OCI-LY3 (cell line): Measurements from ENCODE around the gene SNRNP35.

Experiments
- EZH2phosphoT487 ChIP-seq: fragments of 200-600 bp; shearing (Covaris generic); IDR thresholded peaks from 2 replicates; pipeline ENCODE4 v1.6.1; 2018; ENCODE audit warnings: antibody characterized with exemption, mixed run types, low read depth
- TF ChIP-seq, protein P1 (sequence below): fragments of 200-600, 300-600 bp; sonication (generic); IDR thresholded peaks from 2 replicates; pipeline ENCODE4 v1.5.1; 2014; ENCODE audit warnings: antibody characterized with exemption, low read length, low read depth

DNA sequence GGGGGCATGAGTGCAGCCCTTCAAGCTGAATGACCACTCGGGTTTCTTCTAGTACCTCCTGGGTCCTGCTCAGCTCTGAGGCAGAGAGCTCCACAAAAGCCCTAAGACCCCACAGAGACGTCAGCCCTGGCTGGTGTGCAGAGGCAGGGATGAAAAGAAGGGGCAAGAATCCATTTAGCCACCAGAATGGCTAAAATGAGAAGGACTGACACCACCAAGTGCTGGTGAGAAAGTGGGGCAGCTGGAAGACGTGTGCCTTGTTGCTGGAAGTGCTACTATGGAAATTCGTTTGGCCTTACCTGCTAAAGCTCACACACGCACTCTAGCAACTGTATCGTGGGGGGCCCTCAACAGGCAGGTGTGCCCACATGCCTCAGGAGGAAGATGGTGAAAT, 48.9 kb downstream of the SNRNP35 start:
- TF ChIP-seq, protein P1, sequence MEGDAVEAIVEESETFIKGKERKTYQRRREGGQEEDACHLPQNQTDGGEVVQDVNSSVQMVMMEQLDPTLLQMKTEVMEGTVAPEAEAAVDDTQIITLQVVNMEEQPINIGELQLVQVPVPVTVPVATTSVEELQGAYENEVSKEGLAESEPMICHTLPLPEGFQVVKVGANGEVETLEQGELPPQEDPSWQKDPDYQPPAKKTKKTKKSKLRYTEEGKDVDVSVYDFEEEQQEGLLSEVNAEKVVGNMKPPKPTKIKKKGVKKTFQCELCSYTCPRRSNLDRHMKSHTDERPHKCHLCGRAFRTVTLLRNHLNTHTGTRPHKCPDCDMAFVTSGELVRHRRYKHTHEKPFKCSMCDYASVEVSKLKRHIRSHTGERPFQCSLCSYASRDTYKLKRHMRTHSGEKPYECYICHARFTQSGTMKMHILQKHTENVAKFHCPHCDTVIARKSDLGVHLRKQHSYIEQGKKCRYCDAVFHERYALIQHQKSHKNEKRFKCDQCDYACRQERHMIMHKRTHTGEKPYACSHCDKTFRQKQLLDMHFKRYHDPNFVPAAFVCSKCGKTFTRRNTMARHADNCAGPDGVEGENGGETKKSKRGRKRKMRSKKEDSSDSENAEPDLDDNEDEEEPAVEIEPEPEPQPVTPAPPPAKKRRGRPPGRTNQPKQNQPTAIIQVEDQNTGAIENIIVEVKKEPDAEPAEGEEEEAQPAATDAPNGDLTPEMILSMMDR: no peak
- TF ChIP-seq EZH2phosphoT487: no peak
